ENCODE data around the gene PLCD1. TPM values are rescaled to one million over a fixed set of nuclear protein-coding genes. Genes with fewer than 3 reads are reported as not detected.
A peak's percentile ranks its signal among the peaks of the same experiment; 100 is the strongest.

Gene PLCD1
- total and polyA plus RNA-seq, 2 of the 13 experiments (the other 11 are each of a cell fraction or from before 2014, with no cell fraction given) = 10.1 to 12.4 TPM

- TF ChIP-seq PATZ1 (CRISPR knock-in tag; IDR thresholded peaks at IDR 0.05) = 0 out of 2 replicates have a peak, but pooled peaks have one; percentile 19
- no peak; the same call in 1 of the 2 replicates for TF ChIP-seq RXRA (CRISPR knock-in tag; IDR thresholded peaks at IDR 0.05)
- no peak for TF ChIP-seq ZNF253 (CRISPR knock-in tag; IDR thresholded peaks at IDR 0.05; ENCODE audit: borderline replicate concordance)
- no peak for TF ChIP-seq TRAFD1 (CRISPR knock-in tag; IDR thresholded peaks at IDR 0.05; ENCODE audit: borderline replicate concordance)
- TF ChIP-seq NR2F1 (CRISPR knock-in tag; IDR thresholded peaks at IDR 0.05) = no peak
- no peak for TF ChIP-seq NPAS2 (CRISPR knock-in tag; IDR thresholded peaks at IDR 0.05; ENCODE audit: borderline replicate concordance)
- TF ChIP-seq DR1 (CRISPR knock-in tag; IDR thresholded peaks at IDR 0.05) = no peak
- no peak for TF ChIP-seq ZNF770 (CRISPR knock-in tag; IDR thresholded peaks at IDR 0.05)
- TF ChIP-seq ZNF33B (CRISPR knock-in tag; IDR thresholded peaks at IDR 0.05) = no peak
- no peak for TF ChIP-seq ZNF788 (CRISPR knock-in tag; IDR thresholded peaks at IDR 0.05; ENCODE audit: borderline replicate concordance)
- TF ChIP-seq BRCA1 (CRISPR knock-in tag; IDR thresholded peaks at IDR 0.05) = no peak
- no peak for TF ChIP-seq CBX2 (IDR thresholded peaks at IDR 0.05; ENCODE audit: low read depth, low read length)
- TF ChIP-seq CBX2 (CRISPR knock-in tag; IDR thresholded peaks at IDR 0.05; ENCODE audit: low read depth) = no peak
- TF ChIP-seq ZNF775 (CRISPR knock-in tag; IDR thresholded peaks at IDR 0.05; ENCODE audit: borderline replicate concordance) = no peak
- TF ChIP-seq ZEB1 (IDR thresholded peaks at IDR 0.05; ENCODE audit: insufficient replicate concordance, low read depth) = peak; percentile 74
- TF ChIP-seq FOXA3 (CRISPR knock-in tag; IDR thresholded peaks at IDR 0.05) = no peak
- TF ChIP-seq MLLT10 (CRISPR knock-in tag; IDR thresholded peaks at IDR 0.05) = no peak
- no peak for TF ChIP-seq SRSF9 (IDR thresholded peaks at IDR 0.05; ENCODE audit: borderline replicate concordance, insufficient read depth, low read depth, low read length, poor library complexity, severe bottlenecking)
- TF ChIP-seq ZFY (CRISPR knock-in tag; IDR thresholded peaks at IDR 0.05) = no peak
- TF ChIP-seq ZNF883 (CRISPR knock-in tag; IDR thresholded peaks at IDR 0.05; ENCODE audit: not compliant biosample characterization) = no peak
- TF ChIP-seq TBX2 (CRISPR knock-in tag; IDR thresholded peaks at IDR 0.05; ENCODE audit: borderline replicate concordance) = peak; percentile 38; the same call in 1 of the 2 replicates
- TF ChIP-seq PPARG (CRISPR knock-in tag; conservative IDR thresholded peaks at IDR 0.05) = no peak
- no peak for TF ChIP-seq SRY (CRISPR knock-in tag; IDR thresholded peaks at IDR 0.05)
Observed at GRCh38 chr3:37992271-37993066, 37.0 kb downstream of the PLCD1 start (continued).

Data from HepG2 (cell line).